ENCODE measurements around the gene VTA1. TPM values are rescaled to one million over a fixed set of nuclear protein-coding genes. Genes with fewer than 3 reads are reported as not detected.

The VTA1 gene
- total and polyA plus RNA-seq, 2 of the 4 experiments (the other 2 are of a cell fraction): 60.9 to 120 TPM

DNA sequence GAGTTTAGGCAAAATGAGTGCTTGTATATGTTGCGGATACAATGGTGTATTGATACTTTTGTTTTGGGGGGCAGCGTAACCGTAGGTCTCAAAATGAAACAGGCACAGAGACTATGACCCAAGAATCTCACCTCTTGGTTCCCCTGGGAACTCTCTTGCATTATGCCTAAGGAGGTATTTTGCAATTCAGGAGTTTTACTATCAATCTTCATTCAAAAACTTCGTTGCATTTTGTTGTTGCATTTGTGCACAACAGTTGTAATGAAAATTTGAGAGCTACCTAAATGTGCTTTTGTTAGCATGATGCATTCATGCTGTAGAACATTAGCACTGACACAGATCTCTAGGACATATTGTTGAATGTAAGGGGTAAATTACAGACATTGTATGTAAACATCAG lies 18.2 kb downstream of the VTA1 start:
- no peaks in the 10 kb centered on the region for H3K27me3 ChIP-seq (ENCODE audit: control insufficient read depth, insufficient read depth, low read length)
- H3K4me1 ChIP-seq (ENCODE audit: control insufficient read depth, insufficient read depth, low read length): no peaks in the 10 kb centered on the region
- no peak overlapping the region for H2BK15ac ChIP-seq (ENCODE audit: low read depth, low read length)
- no peak overlapping the region for H2AFZ ChIP-seq (replicated peaks; ENCODE audit: low read length, poor library complexity)
- H3K9me3 ChIP-seq (ENCODE audit: control insufficient read depth, insufficient read depth, low read length): no peaks in the 10 kb centered on the region
- H2BK20ac ChIP-seq (ENCODE audit: low read depth, low read length): no peak overlapping the region
- H3K4ac ChIP-seq (ENCODE audit: low read depth, low read length): no peak overlapping the region
- H2AK5ac ChIP-seq (ENCODE audit: low read depth, low read length): no peak overlapping the region
- intact Hi-C loops (cut with micrococcal nuclease): loop anchor here (5.0 kb wide), 1 partner anchor 37 kb away; no protein-coding TSS in a partner anchor
- no peak overlapping the region for H3K4me3 ChIP-seq (ENCODE audit: insufficient read depth, low read depth, low read length)
- H2BK5ac ChIP-seq (ENCODE audit: low read depth, low read length, poor library complexity, severe bottlenecking): no peak overlapping the region
- DNase-seq (no peak), ATAC-seq (ENCODE audit: low read depth) (peak; percentile 37; the same call in 1 of the 2 replicates)
- no peak overlapping the region for H2BK120ac ChIP-seq (ENCODE audit: low read depth, low read length)
- no peak overlapping the region for H4K91ac ChIP-seq (ENCODE audit: insufficient read depth, low read depth, low read length)
- in situ Hi-C loops (cut with MboI; ENCODE audit: low sequenced_read_pairs): no loop called here
- WGBS, 2 experiments (ENCODE audit: extremely low coverage in 2 of 2, insufficient read length in 1 of 2): 100% methylated on average over 1 of the region's 4 CpGs; no CpG with 5 or more reads in 1 of the 2 experiments
- no peaks in the 10 kb centered on the region; the same call in 1 of the 2 replicates for H3K9me1 ChIP-seq (ENCODE audit: insufficient read depth, low read length)
- dilution Hi-C loops (cut with HindIII; ENCODE audit: low sequenced_read_pairs, unreplicated experiment): no loop called here
- H4K20me1 ChIP-seq (ENCODE audit: insufficient read depth, low read length): peaks cover 18% of the 10 kb centered on the region; the same call in 1 of the 2 replicates
- peaks cover 2% of the 10 kb centered on the region for H3K36me3 ChIP-seq (ENCODE audit: control insufficient read depth, insufficient read depth, low read length)
- H2AK9ac ChIP-seq (replicated peaks; ENCODE audit: low read depth, low read length, poor library complexity): no peak overlapping the region
- peak overlapping the region; percentile 7; the same call in 1 of the 2 replicates for H3K4me2 ChIP-seq (ENCODE audit: low read depth, low read length)
- no peak overlapping the region for H3K18ac ChIP-seq (ENCODE audit: low read depth, low read length)
- H4K8ac ChIP-seq (ENCODE audit: low read depth in 2 of 2, low read length in 2 of 2): no peak overlapping the region
- H3K9ac ChIP-seq (ENCODE audit: low read depth, low read length): no peak overlapping the region
- H3K56ac ChIP-seq (ENCODE audit: extremely low read depth, insufficient read depth, low read length): no peak overlapping the region
- ChIA-PET CTCF (interaction anchor here (1.3 kb wide), 1 partner anchor 32 kb away, joined by 3 read pairs; no protein-coding TSS in a partner anchor), POLR2A (ENCODE audit: unreplicated experiment) (no interaction called here)
- no peak for TF ChIP-seq MAZ (IDR thresholded peaks at IDR 0.05; ENCODE audit: borderline replicate concordance, low read depth, low read length)
- TF ChIP-seq FOS (IDR thresholded peaks at IDR 0.05; ENCODE audit: low read depth, low read length): no peak
- no peak for TF ChIP-seq POLR2A (IDR thresholded peaks at IDR 0.05; ENCODE audit: low read depth, low read length)
- TF ChIP-seq CHD1 (IDR thresholded peaks at IDR 0.05; ENCODE audit: low read depth, low read length): no peak
- no peak for TF ChIP-seq MAFK (IDR thresholded peaks at IDR 0.05; ENCODE audit: low read depth, low read length)
- TF ChIP-seq MXI1 (IDR thresholded peaks at IDR 0.05; ENCODE audit: borderline replicate concordance, low read depth, low read length): no peak
- TF ChIP-seq SMC3 (IDR thresholded peaks at IDR 0.05; ENCODE audit: low read depth, low read length): no peak
- no peak for TF ChIP-seq BHLHE40 (IDR thresholded peaks at IDR 0.05; ENCODE audit: low read depth, low read length)
- no peak for TF ChIP-seq RCOR1 (IDR thresholded peaks at IDR 0.05; ENCODE audit: insufficient replicate concordance, low read length)
- TF ChIP-seq, protein P1, sequence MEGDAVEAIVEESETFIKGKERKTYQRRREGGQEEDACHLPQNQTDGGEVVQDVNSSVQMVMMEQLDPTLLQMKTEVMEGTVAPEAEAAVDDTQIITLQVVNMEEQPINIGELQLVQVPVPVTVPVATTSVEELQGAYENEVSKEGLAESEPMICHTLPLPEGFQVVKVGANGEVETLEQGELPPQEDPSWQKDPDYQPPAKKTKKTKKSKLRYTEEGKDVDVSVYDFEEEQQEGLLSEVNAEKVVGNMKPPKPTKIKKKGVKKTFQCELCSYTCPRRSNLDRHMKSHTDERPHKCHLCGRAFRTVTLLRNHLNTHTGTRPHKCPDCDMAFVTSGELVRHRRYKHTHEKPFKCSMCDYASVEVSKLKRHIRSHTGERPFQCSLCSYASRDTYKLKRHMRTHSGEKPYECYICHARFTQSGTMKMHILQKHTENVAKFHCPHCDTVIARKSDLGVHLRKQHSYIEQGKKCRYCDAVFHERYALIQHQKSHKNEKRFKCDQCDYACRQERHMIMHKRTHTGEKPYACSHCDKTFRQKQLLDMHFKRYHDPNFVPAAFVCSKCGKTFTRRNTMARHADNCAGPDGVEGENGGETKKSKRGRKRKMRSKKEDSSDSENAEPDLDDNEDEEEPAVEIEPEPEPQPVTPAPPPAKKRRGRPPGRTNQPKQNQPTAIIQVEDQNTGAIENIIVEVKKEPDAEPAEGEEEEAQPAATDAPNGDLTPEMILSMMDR (conservative IDR thresholded peaks at IDR 0.05; ENCODE audit: low read depth, low read length): no peak
- no peak for TF ChIP-seq RFX5 (IDR thresholded peaks at IDR 0.05; ENCODE audit: low read depth, low read length)
- no peak for TF ChIP-seq NFE2L2 (IDR thresholded peaks at IDR 0.05; ENCODE audit: low read depth, low read length)
- no peak overlapping the region for H3K23ac ChIP-seq (ENCODE audit: low read depth, low read length)
- H4K5ac ChIP-seq (ENCODE audit: low read depth, low read length): no peak overlapping the region
- no peak overlapping the region for H3K14ac ChIP-seq (replicated peaks; ENCODE audit: low read depth, low read length)
- H3K27ac ChIP-seq (ENCODE audit: insufficient read depth, low read length): no peak overlapping the region
- BruUV-seq (replicated peaks): no TSS peak
- H3K79me1 ChIP-seq (ENCODE audit: low read depth in 1 of 2, low read length in 2 of 2): peaks cover 17 to 40% of the 10 kb centered on the region in 2 experiments

Data from IMR-90 (cell line).